ENCODE measurements around the gene DMD.
"Not testable (repeated sequence)": the region's sequence is repeated elsewhere in the genome, so short reads cannot be mapped to it uniquely, and the experiment has no call there.

DMD gene

GRCh38 chrX:32392655-32393054 lies 818.7 kb downstream of the DMD start:
- no peak for DNase-seq (ENCODE audit: low spot score in 2 of 2)
- H3K4me3 Mint-ChIP-seq: no peak overlapping the region
- no peak overlapping the region for H3K27ac Mint-ChIP-seq (ENCODE audit: low read depth)
- no peaks in the 10 kb centered on the region for H3K36me3 Mint-ChIP-seq (ENCODE audit: insufficient read depth)
- no peaks in the 10 kb centered on the region for H3K27me3 Mint-ChIP-seq
- H3K4me1 Mint-ChIP-seq: no peaks in the 10 kb centered on the region
- H3K9me3 Mint-ChIP-seq: peaks cover 11% of the 10 kb centered on the region
- ATAC-seq (replicated peaks; ENCODE audit: extremely low read depth, poor library complexity, severe bottlenecking): no peak

- Mint-ChIP-seq H3K4me1 (no peaks in the 10 kb centered on the region), H3K9me3 (no peaks in the 10 kb centered on the region), H3K27ac (ENCODE audit: low read depth) (no peak overlapping the region), H3K27me3 (no peaks in the 10 kb centered on the region), H3K4me3 (no peak overlapping the region), H3K36me3 (ENCODE audit: insufficient read depth) (no peaks in the 10 kb centered on the region)
- DNase-seq (ENCODE audit: low spot score in 2 of 2): no peak
- no peak for ATAC-seq (replicated peaks; ENCODE audit: extremely low read depth, poor library complexity, severe bottlenecking)
Measured at GRCh38 chrX:32370456-32371205, 840.7 kb downstream of the DMD start.

GRCh38 chrX:32293962-32294700 lies 917.2 kb downstream of the DMD start:
- Mint-ChIP-seq H3K4me1 (no peaks in the 10 kb centered on the region), H3K9me3 (peaks cover 16% of the 10 kb centered on the region), H3K4me3 (no peak overlapping the region), H3K27ac (ENCODE audit: low read depth) (no peak overlapping the region), H3K27me3 (no peaks in the 10 kb centered on the region), H3K36me3 (ENCODE audit: insufficient read depth) (no peaks in the 10 kb centered on the region)
- no peak for DNase-seq (ENCODE audit: low spot score in 2 of 2)
- ATAC-seq (replicated peaks; ENCODE audit: extremely low read depth, poor library complexity, severe bottlenecking): no peak

- Mint-ChIP-seq H3K4me1 (no peaks in the 10 kb centered on the region), H3K27ac (ENCODE audit: low read depth) (no peak overlapping the region), H3K36me3 (ENCODE audit: insufficient read depth) (no peaks in the 10 kb centered on the region), H3K4me3 (no peak overlapping the region), H3K27me3 (no peaks in the 10 kb centered on the region), H3K9me3 (peaks cover 10% of the 10 kb centered on the region)
- ATAC-seq (replicated peaks; ENCODE audit: extremely low read depth, poor library complexity, severe bottlenecking): no peak
- DNase-seq (ENCODE audit: low spot score in 2 of 2): no peak
Measured at GRCh38 chrX:32289356-32289755, 922.0 kb downstream of the DMD start.

- no peak for DNase-seq (ENCODE audit: low spot score in 2 of 2)
- H3K9me3 Mint-ChIP-seq: no peaks in the 10 kb centered on the region
- no peaks in the 10 kb centered on the region for H3K36me3 Mint-ChIP-seq (ENCODE audit: insufficient read depth)
- no peak for ATAC-seq (replicated peaks; ENCODE audit: extremely low read depth, poor library complexity, severe bottlenecking)
- no peak overlapping the region for H3K27ac Mint-ChIP-seq (ENCODE audit: low read depth)
- no peaks in the 10 kb centered on the region for H3K4me1 Mint-ChIP-seq
- H3K4me3 Mint-ChIP-seq: no peak overlapping the region
- H3K27me3 Mint-ChIP-seq: no peaks in the 10 kb centered on the region
Measured at GRCh38 chrX:32281853-32282252, 929.5 kb downstream of the DMD start.

- H3K27ac Mint-ChIP-seq (ENCODE audit: low read depth): no peak overlapping the region
- H3K27me3 Mint-ChIP-seq: no peaks in the 10 kb centered on the region
- DNase-seq (ENCODE audit: low spot score in 2 of 2): no peak
- H3K9me3 Mint-ChIP-seq: no peaks in the 10 kb centered on the region
- no peak overlapping the region for H3K4me3 Mint-ChIP-seq
- H3K36me3 Mint-ChIP-seq (ENCODE audit: insufficient read depth): no peaks in the 10 kb centered on the region
- ATAC-seq (replicated peaks; ENCODE audit: extremely low read depth, poor library complexity, severe bottlenecking): no peak
- H3K4me1 Mint-ChIP-seq: no peaks in the 10 kb centered on the region
Measured at GRCh38 chrX:32280921-32281320, 930.4 kb downstream of the DMD start.

- no peaks in the 10 kb centered on the region for H3K27me3 Mint-ChIP-seq
Measured at GRCh38 chrX:32280489-32280888, 930.9 kb downstream of the DMD start.

GRCh38 chrX:32276153-32276552 lies 935.2 kb downstream of the DMD start:
- Mint-ChIP-seq H3K36me3 (ENCODE audit: insufficient read depth) (no peaks in the 10 kb centered on the region), H3K4me1 (no peaks in the 10 kb centered on the region), H3K27me3 (no peaks in the 10 kb centered on the region), H3K9me3 (peaks cover 8% of the 10 kb centered on the region), H3K4me3 (no peak overlapping the region), H3K27ac (ENCODE audit: low read depth) (no peak overlapping the region)
- ATAC-seq (replicated peaks; ENCODE audit: extremely low read depth, poor library complexity, severe bottlenecking): no peak
- no peak for DNase-seq (ENCODE audit: low spot score in 2 of 2)

More at GRCh38 chrX:32280489-32280888, 930.9 kb downstream of the DMD start:
- no peaks in the 10 kb centered on the region for H3K9me3 Mint-ChIP-seq
- H3K4me1 Mint-ChIP-seq: no peaks in the 10 kb centered on the region
- no peak overlapping the region for H3K4me3 Mint-ChIP-seq
- ATAC-seq (replicated peaks; ENCODE audit: extremely low read depth, poor library complexity, severe bottlenecking) (no peak), DNase-seq (ENCODE audit: low spot score in 2 of 2) (no peak)
- no peaks in the 10 kb centered on the region for H3K36me3 Mint-ChIP-seq (ENCODE audit: insufficient read depth)
- H3K27ac Mint-ChIP-seq (ENCODE audit: low read depth): no peak overlapping the region

GRCh38 chrX:32269866-32270265 lies 941.5 kb downstream of the DMD start:
- no peaks in the 10 kb centered on the region for H3K36me3 Mint-ChIP-seq (ENCODE audit: insufficient read depth)
- H3K4me3 Mint-ChIP-seq: no peak overlapping the region
- peaks cover 2% of the 10 kb centered on the region for H3K9me3 Mint-ChIP-seq
- ATAC-seq (replicated peaks; ENCODE audit: extremely low read depth, poor library complexity, severe bottlenecking) (no peak), DNase-seq (ENCODE audit: low spot score in 2 of 2) (no peak)
- H3K4me1 Mint-ChIP-seq: no peaks in the 10 kb centered on the region
- H3K27ac Mint-ChIP-seq (ENCODE audit: low read depth): no peak overlapping the region
- H3K27me3 Mint-ChIP-seq: no peaks in the 10 kb centered on the region

- H3K4me1 Mint-ChIP-seq: no peaks in the 10 kb centered on the region
- DNase-seq (ENCODE audit: low spot score in 2 of 2) (no peak), ATAC-seq (replicated peaks; ENCODE audit: extremely low read depth, poor library complexity, severe bottlenecking) (no peak)
- no peak overlapping the region for H3K27ac Mint-ChIP-seq (ENCODE audit: low read depth)
- H3K4me3 Mint-ChIP-seq: no peak overlapping the region
- H3K36me3 Mint-ChIP-seq (ENCODE audit: insufficient read depth): no peaks in the 10 kb centered on the region
- no peaks in the 10 kb centered on the region for H3K27me3 Mint-ChIP-seq
- H3K9me3 Mint-ChIP-seq: no peaks in the 10 kb centered on the region
Measured at GRCh38 chrX:32268207-32268606, 943.1 kb downstream of the DMD start.

- Mint-ChIP-seq H3K4me3 (no peak overlapping the region), H3K27me3 (no peaks in the 10 kb centered on the region), H3K4me1 (no peaks in the 10 kb centered on the region), H3K9me3 (no peaks in the 10 kb centered on the region), H3K36me3 (ENCODE audit: insufficient read depth) (no peaks in the 10 kb centered on the region), H3K27ac (ENCODE audit: low read depth) (no peak overlapping the region)
- DNase-seq (ENCODE audit: low spot score in 2 of 2): no peak
- no peak for ATAC-seq (replicated peaks; ENCODE audit: extremely low read depth, poor library complexity, severe bottlenecking)
Measured at GRCh38 chrX:32267796-32268195, 943.6 kb downstream of the DMD start.

- ATAC-seq (replicated peaks; ENCODE audit: extremely low read depth, poor library complexity, severe bottlenecking); H3K4me3 Mint-ChIP-seq; H3K9me3 Mint-ChIP-seq; H3K4me1 Mint-ChIP-seq; H3K27ac Mint-ChIP-seq (ENCODE audit: low read depth); DNase-seq (ENCODE audit: low spot score in 2 of 2); H3K27me3 Mint-ChIP-seq; H3K36me3 Mint-ChIP-seq (ENCODE audit: insufficient read depth): not testable (repeated sequence)
Measured at GRCh38 chrX:32246675-32247074, 964.7 kb downstream of the DMD start.

- no peak for DNase-seq (ENCODE audit: low spot score in 2 of 2)
- Mint-ChIP-seq H3K9me3 (peaks cover 16% of the 10 kb centered on the region), H3K4me3 (no peak overlapping the region), H3K4me1 (no peaks in the 10 kb centered on the region), H3K27me3 (no peaks in the 10 kb centered on the region), H3K27ac (ENCODE audit: low read depth) (no peak overlapping the region), H3K36me3 (ENCODE audit: insufficient read depth) (no peaks in the 10 kb centered on the region)
- ATAC-seq (replicated peaks; ENCODE audit: extremely low read depth, poor library complexity, severe bottlenecking): no peak
Measured at GRCh38 chrX:32195611-32196010, 1015.7 kb downstream of the DMD start.

Measured in central memory CD8-positive, alpha-beta T cell (primary cell).